ENCODE data around the gene UBE2E2. TPM values are rescaled to one million over a fixed set of nuclear protein-coding genes. Genes with fewer than 3 reads are reported as not detected.
"Not testable (repeated sequence)": the region's sequence is repeated elsewhere in the genome, so short reads cannot be mapped to it uniquely, and the experiment has no call there.

The UBE2E2 gene
- total RNA-seq, 1 donor from 2014 or later: 28.1 TPM

DNA sequence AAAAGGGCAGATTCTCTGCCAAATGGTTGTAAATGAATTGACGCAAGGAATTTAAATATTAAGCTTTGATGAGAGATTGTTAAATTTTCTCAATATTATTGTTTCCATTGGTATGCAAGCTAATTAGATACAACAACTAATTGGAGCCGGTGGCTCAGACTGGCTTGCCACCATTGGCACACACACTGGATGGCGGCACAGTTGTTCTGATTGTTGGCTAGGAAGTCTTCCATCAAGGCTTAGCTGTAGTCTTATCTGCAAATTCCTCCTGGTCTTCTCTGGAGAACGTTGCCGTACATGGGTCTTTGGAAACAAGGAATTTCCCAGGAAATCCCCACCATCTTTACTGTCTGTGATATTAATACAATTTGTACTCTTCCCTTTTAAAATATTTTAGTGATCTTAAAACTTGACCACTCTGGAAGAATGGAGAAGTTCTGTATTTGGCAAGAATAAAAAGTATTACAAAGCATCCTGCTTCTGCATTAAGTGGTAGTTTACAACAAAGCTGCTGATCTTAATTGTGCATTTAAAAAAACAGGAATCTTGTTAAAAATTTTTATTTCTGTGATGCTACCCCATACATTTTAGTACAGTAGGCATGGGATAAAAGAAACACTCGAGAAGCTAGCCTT, 126.5 kb downstream of the UBE2E2 start:
- DNase-seq (ENCODE audit: low read depth in 2 of 2): no peak

GRCh38 chr3:23330568-23330967, 127.4 kb downstream of the UBE2E2 start:
- DNase-seq (ENCODE audit: low read depth in 2 of 2): no peak

DNA sequence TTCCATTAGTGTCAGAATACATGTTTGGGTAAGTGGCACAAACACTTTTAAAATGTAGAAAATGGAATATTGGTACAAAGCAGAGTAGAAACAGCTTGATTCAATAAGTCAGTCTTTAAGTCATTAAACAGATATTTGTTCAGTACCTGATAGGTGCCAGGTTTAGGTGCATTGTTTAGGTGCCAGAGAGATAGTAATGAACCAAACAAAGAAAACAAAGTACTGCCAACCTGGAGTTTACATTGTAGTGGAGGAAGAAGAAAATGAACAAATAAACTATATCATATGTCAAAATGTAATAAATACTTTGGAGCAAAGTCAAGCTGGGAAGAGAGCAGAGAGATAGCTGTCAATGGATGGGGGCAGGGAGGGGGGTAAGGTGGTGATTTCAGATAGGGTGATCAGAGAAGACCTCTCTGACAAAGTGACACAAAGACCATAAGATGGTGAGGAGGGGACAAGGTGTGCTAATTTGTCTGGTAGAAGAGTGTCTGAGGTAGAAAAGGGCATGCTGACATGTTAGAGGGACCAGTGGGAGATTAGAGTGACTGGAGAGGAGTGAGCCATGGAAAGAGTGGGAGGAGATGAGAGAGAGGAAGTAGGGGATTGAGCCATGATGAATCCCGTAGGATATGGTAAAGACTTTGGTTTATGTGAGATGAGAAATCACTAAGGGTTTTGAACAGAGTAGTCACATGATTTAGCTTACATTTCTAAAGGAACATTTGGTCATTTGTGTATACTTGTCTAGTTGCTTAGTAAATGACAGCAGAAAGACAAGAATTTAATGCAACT, 128.2 kb downstream of the UBE2E2 start:
- no peak for DNase-seq (ENCODE audit: low read depth in 2 of 2)

DNA sequence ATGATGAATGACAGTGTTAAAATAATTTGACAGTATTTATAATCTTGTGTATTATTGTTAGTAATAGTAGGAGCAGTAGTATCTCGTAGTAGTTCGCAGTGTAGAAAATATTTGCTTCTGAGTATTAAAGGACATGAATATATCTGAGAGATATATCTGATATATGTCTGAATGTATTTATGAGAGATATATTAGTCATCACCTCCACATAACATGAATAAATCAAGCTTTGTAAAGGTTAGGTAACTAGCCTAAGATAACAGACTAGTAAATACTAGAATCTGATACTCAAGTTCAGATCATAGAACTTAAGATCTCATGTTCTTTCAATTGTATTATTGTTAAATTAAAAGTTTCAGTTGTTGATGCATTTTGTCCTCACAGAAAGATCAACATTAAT, 130.5 kb downstream of the UBE2E2 start:
- DNase-seq (ENCODE audit: low read depth in 2 of 2): no peak

GRCh38 chr3:23336853-23337252, 133.7 kb downstream of the UBE2E2 start:
- not testable (repeated sequence) for DNase-seq (ENCODE audit: low read depth in 2 of 2)

DNA sequence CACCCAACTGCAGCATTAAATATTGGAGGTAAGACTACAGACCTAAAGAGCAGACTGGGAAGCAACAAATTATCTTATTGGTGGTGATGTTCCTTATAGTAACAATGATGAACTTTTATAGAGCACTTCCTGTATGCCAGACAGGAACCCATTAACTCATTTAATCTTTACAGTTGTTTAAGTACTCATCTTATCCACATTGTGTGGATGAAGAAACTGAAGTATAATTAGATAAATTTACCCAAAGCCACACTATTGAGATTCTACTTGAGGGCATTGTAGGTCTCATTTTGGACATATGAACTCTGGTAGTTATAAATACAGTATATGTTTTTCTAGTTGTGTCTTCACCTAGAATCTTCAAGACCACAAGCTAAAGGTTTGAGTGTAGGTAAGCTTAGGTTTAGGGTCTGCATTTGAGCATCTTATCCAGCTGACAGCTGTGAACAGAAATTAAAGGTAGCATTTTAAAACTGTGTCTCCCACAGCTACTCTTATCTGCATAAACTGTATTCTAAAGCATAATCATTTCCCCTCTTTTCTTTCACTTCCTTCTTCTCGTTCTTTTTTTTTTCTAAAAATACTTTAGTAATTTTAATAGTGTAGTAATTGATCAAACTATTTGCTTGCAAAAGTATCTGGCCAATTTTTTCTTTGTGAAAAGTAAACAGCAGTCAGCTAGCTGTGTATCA, 138.2 kb downstream of the UBE2E2 start:
- DNase-seq (ENCODE audit: low read depth in 2 of 2): no peak

DNA sequence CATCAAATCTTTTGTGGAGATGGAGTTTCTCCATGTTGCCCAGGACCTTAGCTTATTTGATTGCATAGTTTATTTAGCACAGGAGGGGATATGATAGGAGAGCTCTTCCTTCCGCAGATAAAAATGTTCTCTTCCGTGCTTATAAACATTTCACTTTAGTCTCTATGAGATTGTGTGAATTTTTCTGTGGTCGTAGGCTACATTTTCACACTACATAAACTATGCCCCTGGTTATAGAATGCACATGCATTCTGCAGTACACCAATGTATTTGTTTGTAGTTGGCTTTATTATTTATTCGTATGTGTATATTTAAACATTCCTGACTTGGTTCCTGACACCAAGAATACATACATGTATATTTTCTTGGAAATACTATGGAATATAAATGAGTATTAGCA, 139.2 kb downstream of the UBE2E2 start:
- DNase-seq (ENCODE audit: low read depth in 2 of 2): no peak

- DNase-seq (ENCODE audit: low read depth in 2 of 2): no peak
Observed at GRCh38 chr3:23343509-23343908, 140.4 kb downstream of the UBE2E2 start.

- DNase-seq (ENCODE audit: low read depth in 2 of 2): no peak
Observed at GRCh38 chr3:23344886-23345285, 141.8 kb downstream of the UBE2E2 start.

- DNase-seq (ENCODE audit: low read depth in 2 of 2): not testable (repeated sequence)
Observed at GRCh38 chr3:23349444-23349843, 146.3 kb downstream of the UBE2E2 start.

- DNase-seq (ENCODE audit: low read depth in 2 of 2): no peak
Observed at GRCh38 chr3:23356169-23356568, 153.0 kb downstream of the UBE2E2 start.

GRCh38 chr3:23356923-23357322, 153.8 kb downstream of the UBE2E2 start:
- no peak for DNase-seq (ENCODE audit: low read depth in 2 of 2)

DNA sequence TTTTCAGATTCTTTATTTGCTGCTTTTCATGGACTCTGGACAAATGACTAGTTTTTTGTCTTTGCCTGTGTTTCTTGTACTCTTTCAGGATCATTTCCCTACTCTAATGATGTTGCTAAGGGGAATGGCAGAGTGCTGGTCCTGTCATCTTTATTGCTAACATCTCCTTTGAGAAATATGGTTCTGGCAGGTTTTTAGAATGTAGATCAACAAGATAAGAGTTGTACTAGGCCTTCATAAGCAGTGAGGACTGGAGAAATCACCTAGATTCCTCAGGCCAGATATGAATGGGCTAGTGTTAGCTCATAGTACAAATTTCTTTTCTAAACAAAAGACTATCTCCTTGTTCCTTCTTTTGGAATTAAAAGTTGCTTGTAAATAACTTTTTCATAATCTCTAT, 156.0 kb downstream of the UBE2E2 start:
- DNase-seq (ENCODE audit: low read depth in 2 of 2): no peak

DNA sequence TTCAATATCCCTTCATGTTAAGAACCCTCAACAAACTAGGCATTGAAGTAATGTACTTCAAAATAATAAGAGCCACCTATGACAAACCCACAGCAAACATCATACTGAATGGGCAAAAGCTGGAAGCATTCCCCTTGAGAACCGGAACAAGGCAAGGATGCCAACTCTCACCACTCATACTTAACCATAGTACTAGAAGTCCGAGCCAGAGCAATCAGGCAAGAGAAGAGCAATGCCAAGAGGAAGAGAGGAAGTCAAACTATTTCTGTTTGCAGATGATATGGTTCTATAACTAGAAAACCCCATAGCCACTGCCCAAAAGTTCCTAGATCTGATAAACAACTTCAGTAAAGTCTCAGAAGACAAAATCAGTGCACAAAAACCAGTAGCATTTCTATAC, 161.9 kb downstream of the UBE2E2 start:
- DNase-seq (ENCODE audit: low read depth in 2 of 2): peak in 1 of 2 donors; percentile 53

DNA sequence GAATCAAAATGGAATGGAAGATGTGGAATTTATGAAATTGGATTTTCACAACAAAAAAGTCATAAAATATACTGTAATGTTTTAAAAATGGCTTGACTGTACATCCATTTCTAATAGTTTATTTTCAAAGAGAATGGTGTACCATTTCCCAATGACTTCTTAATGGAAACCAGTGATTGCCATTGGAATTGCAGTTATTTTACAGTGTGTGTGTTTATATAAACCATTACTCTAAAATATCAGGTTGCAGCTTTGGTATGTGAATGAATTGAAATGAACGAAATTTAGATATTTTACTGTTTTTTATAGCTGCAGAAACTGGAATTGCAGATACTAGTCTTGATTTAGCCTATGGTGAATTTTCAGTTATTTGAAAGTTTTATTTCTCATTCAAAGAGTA, 165.6 kb downstream of the UBE2E2 start:
- DNase-seq (ENCODE audit: low read depth in 2 of 2): no peak

GRCh38 chr3:23372285-23372684, 169.2 kb downstream of the UBE2E2 start:
- DNase-seq (ENCODE audit: low read depth in 2 of 2): no peak

DNA sequence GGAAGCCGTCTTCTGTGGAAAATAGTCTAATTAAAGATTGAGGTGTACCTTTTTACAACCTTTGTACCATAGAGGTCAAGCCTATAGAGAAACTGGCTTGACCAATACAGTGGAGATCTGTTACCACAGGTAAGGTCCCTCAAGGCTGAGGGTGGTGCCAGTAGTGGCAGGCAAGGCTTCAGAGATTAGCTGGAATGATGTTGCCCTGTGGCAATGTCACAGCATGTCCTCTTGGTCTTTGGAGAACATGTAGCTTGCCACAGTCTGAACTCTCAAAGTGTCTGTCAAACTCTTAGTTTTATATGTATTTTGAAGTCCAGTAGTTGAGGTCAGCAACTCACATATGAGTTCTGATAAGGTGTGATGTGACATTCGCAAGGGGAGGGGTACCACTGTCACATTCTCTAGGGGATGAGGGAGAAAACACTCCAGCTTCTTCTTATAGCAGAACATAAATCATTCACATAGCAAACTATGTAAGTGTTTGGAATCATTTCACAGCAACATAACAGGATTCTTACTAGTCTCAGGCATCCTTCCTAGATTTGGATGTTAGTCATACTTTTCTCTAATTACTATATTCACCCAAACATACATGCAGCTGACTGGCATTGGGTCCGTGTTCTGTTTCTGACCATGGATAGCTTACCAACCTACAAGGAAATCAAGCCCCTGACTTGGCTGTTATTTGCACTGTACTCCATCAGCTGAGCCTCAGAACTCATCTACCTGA, 173.6 kb downstream of the UBE2E2 start:
- DNase-seq (ENCODE audit: low read depth in 2 of 2): no peak

DNA sequence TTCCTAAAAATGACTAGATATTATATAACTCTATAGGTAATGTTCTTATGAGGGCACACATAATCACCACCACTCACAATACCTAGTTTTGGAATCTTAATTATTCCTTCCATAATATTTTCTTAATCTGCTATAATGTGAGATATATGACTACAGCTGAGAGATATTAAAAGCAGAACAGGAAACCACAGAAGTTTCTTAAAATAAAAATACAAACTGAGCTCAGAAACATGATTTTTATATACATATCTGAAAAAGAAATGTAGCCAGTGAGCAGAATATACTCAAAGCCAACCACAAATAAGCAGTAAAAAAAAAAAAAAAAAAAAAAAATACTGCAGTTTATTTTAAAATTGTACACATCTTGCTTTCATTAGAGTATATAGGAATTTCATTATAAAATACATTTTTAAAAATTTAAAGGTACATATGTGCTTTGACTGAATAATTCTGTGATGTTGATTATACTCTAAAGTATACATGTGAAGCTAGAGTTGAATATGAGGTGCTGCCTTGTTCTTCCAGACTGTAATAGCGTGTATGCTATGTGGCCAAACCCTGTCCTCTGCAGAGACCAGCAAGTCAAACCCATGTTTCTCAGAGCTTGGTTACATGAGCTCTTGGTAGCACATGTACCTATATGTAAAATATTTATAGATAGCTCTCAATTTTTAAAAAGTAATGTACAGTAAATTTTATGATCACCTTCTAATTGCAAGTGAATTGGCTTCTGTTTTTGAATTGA, 175.0 kb downstream of the UBE2E2 start:
- no peak for DNase-seq (ENCODE audit: low read depth in 2 of 2)

DNA sequence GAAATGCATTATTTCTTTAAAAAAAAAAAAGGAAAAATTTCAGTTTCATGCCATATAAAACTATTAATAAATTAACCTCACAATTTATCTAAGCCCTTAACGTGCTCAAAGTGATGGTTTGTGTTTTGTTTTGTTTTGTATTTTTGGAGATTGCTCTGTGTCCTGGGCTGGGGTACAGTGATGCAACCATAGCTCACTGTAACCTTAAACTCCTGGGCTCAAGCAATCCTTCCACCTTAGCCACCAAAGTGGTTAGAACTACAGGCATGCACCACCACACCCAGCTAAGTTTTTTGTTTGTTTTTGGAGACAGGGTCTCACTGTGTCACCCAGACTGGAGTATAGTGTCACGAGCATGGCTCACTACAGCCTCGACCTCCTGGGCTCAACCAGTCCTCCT, 180.7 kb downstream of the UBE2E2 start:
- DNase-seq (ENCODE audit: low read depth in 2 of 2): no peak

DNA sequence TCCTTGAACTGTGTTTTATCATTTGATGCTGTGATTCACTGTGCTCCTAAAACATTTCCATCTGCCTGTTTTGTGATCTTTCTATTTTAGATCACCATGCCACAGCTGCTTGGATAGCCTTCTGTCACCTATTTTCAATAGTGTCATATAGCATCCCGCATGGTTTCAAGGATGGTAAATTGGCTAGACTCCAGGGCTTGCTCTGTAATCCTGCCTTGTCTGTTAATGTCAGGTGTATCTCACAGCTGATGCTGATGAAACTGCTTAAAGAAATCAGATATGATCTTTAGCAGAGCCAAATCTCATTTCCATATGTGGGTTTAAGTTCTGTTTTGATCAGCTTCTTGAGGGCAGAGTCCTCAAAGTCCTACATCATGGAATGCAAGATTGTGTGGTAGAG, 182.2 kb downstream of the UBE2E2 start:
- no peak for DNase-seq (ENCODE audit: low read depth in 2 of 2)

- DNase-seq (ENCODE audit: low read depth in 2 of 2): no peak
Observed at GRCh38 chr3:23387286-23387918, 184.3 kb downstream of the UBE2E2 start.

Data from dermis microvascular lymphatic vessel endothelial cell (primary cell).